IMR-90 (cell line): ENCODE results near the gene RAP1A. TPM values are rescaled to one million over a fixed set of nuclear protein-coding genes. Genes with fewer than 3 reads are reported as not detected.

ENCODE experiments used
- ATAC-seq: fragments of 200-7000 bp; cut with Tn5 transposase; 2 replicates; pipeline ENCODE4 v1.9.1; 2020; ENCODE audit warnings: low read depth, mild to moderate bottlenecking, moderate library complexity
- BruUV-seq: library from RNA; stranded (reverse); fragments of 400-500 nt; replicated peaks from 2 replicates; lab custom pipeline; 2021; lab: Mats Ljungman, UMichigan
- CTCF ChIA-PET: fragments of 300-600 bp; formaldehyde crosslinking; extraction: SDS; loops from one replicate; lab custom pipeline; 2021; ENCODE audit warnings: antibody characterized with exemption; lab: Yijun Ruan, JAX
- POLR2A ChIA-PET: fragments of 300-600 bp; sonication (Branson Sonifier 250); formaldehyde crosslinking; loops from one replicate; lab custom pipeline; 2022; ENCODE audit warnings: antibody characterized with exemption; ENCODE audit not compliant: unreplicated experiment; lab: Charles Lee
- DNase-seq: peaks from one replicate; pipeline ENCODE4 v3.0.0; 2013
- H2AFZ ChIP-seq: replicated peaks from 2 replicates; pipeline ENCODE3; 2013; ENCODE audit warnings: low read length, mild to moderate bottlenecking; ENCODE audit not compliant: poor library complexity
- H2AK5ac ChIP-seq: 2 replicates; pipeline ENCODE4 v1.6.1; 2013; ENCODE audit warnings: low read depth, low read length, inconsistent platforms
- H2AK9ac ChIP-seq: replicated peaks from 2 replicates; pipeline ENCODE3; 2013; ENCODE audit warnings: mild to moderate bottlenecking, low read depth, low read length, moderate library complexity; ENCODE audit not compliant: poor library complexity
- H2BK120ac ChIP-seq: 2 replicates; pipeline ENCODE4 v1.6.1; 2013; ENCODE audit warnings: low read depth, low read length, inconsistent platforms
- H2BK15ac ChIP-seq: 3 replicates; pipeline ENCODE4 v1.6.1; 2013; ENCODE audit warnings: low read depth, low read length, inconsistent platforms
- H2BK20ac ChIP-seq: 2 replicates; pipeline ENCODE4 v1.6.1; 2013; ENCODE audit warnings: low read depth, mild to moderate bottlenecking, inconsistent platforms, low read length, moderate library complexity
- H2BK5ac ChIP-seq: 2 replicates; pipeline ENCODE4 v1.6.1; 2013; ENCODE audit warnings: mild to moderate bottlenecking, low read depth, low read length, inconsistent platforms; ENCODE audit not compliant: poor library complexity, severe bottlenecking
- H3K14ac ChIP-seq: replicated peaks from 2 replicates; pipeline ENCODE4 v1.6.1; 2013; ENCODE audit warnings: low read depth, low read length, inconsistent platforms
- H3K18ac ChIP-seq: 2 replicates; pipeline ENCODE4 v1.6.1; 2013; ENCODE audit warnings: low read depth, low read length, control low read depth
- H3K23ac ChIP-seq: 2 replicates; pipeline ENCODE4 v1.6.1; 2013; ENCODE audit warnings: low read depth, low read length, inconsistent platforms
- H3K27ac ChIP-seq: 2 replicates; pipeline ENCODE4 v1.5.1; 2013; ENCODE audit warnings: mild to moderate bottlenecking, control low read depth, low read length; ENCODE audit not compliant: insufficient read depth
- H3K27me3 ChIP-seq: 2 replicates; pipeline ENCODE4 v1.6.1; 2013; ENCODE audit warnings: low read length; ENCODE audit not compliant: control insufficient read depth, insufficient read depth
- H3K36me3 ChIP-seq: 2 replicates; pipeline ENCODE4 v1.6.1; 2013; ENCODE audit warnings: low read length, mixed read lengths; ENCODE audit not compliant: control insufficient read depth, insufficient read depth
- H3K4ac ChIP-seq: 2 replicates; pipeline ENCODE4 v1.6.1; 2013; ENCODE audit warnings: low read depth, low read length, inconsistent platforms
- H3K4me1 ChIP-seq: 2 replicates; pipeline ENCODE4 v1.6.1; 2013; ENCODE audit warnings: low read length, mixed read lengths; ENCODE audit not compliant: control insufficient read depth, insufficient read depth
- H3K4me2 ChIP-seq: 2 replicates; pipeline ENCODE4 v1.6.1; 2013; ENCODE audit warnings: low read depth, mild to moderate bottlenecking, control low read depth, low read length, moderate library complexity
- H3K4me3 ChIP-seq: 2 replicates; pipeline ENCODE4 v1.5.1; 2013; ENCODE audit warnings: low read depth, mild to moderate bottlenecking, control low read depth, low read length, moderate library complexity; ENCODE audit not compliant: insufficient read depth
- H3K56ac ChIP-seq: 2 replicates; pipeline ENCODE4 v1.6.1; 2013; ENCODE audit warnings: low read length, inconsistent platforms; ENCODE audit not compliant: insufficient read depth; ENCODE audit errors: extremely low read depth
- H3K79me1 ChIP-seq, 2 experiments: 2 replicates each; pipeline ENCODE4 v1.6.1; 2013; ENCODE audit warnings: low read length in 2 of 2, inconsistent platforms in 1 of 2, low read depth in 1 of 2
- H3K9ac ChIP-seq: 2 replicates; pipeline ENCODE4 v1.6.1; 2013; ENCODE audit warnings: low read depth, low read length, control low read depth
- H3K9me1 ChIP-seq: 2 replicates; pipeline ENCODE4 v1.6.1; 2013; ENCODE audit warnings: low read length, inconsistent platforms; ENCODE audit not compliant: insufficient read depth
- H3K9me3 ChIP-seq: 2 replicates; pipeline ENCODE4 v1.6.1; 2013; ENCODE audit warnings: low read length; ENCODE audit not compliant: control insufficient read depth, insufficient read depth
- H4K20me1 ChIP-seq: 2 replicates; pipeline ENCODE4 v1.6.1; 2013; ENCODE audit warnings: low read length, inconsistent platforms; ENCODE audit not compliant: insufficient read depth
- H4K5ac ChIP-seq: 2 replicates; pipeline ENCODE4 v1.6.1; 2013; ENCODE audit warnings: mild to moderate bottlenecking, low read depth, low read length, control low read depth
- H4K8ac ChIP-seq, 2 experiments: 2 replicates each; pipeline ENCODE4 v1.6.1; 2013; ENCODE audit warnings: low read depth in 2 of 2, low read length in 2 of 2, control low read depth in 1 of 2, inconsistent platforms in 1 of 2
- H4K91ac ChIP-seq: 2 replicates; pipeline ENCODE4 v1.6.1; 2013; ENCODE audit warnings: low read depth, low read length, inconsistent platforms; ENCODE audit not compliant: insufficient read depth
- BHLHE40 ChIP-seq: fragments of 150-350 bp; IDR thresholded peaks from 2 replicates; pipeline ENCODE4 v1.6.1; 2016; ENCODE audit warnings: mild to moderate bottlenecking, low read depth, low read length
- CEBPB ChIP-seq: IDR thresholded peaks from 2 replicates; pipeline ENCODE4 v1.6.1; 2012; ENCODE audit warnings: low read depth, low read length, improper control_type of control experiment
- CHD1 ChIP-seq: IDR thresholded peaks from 2 replicates; pipeline ENCODE4 v1.6.1; 2012; ENCODE audit warnings: low read depth, low read length, improper control_type of control experiment
- FOS ChIP-seq: fragments of 150-350 bp; IDR thresholded peaks from 2 replicates; pipeline ENCODE4 v1.6.1; 2016; ENCODE audit warnings: low read depth, low read length
- MAFK ChIP-seq: IDR thresholded peaks from 2 replicates; pipeline ENCODE4 v1.6.1; 2012; ENCODE audit warnings: low read depth, low read length, improper control_type of control experiment
- MAZ ChIP-seq: IDR thresholded peaks from 2 replicates; pipeline ENCODE4 v1.6.1; 2012; ENCODE audit warnings: low read depth, mild to moderate bottlenecking, low read length, improper control_type of control experiment, moderate library complexity, borderline replicate concordance
- MXI1 ChIP-seq: IDR thresholded peaks from 2 replicates; pipeline ENCODE4 v1.6.1; 2012; ENCODE audit warnings: low read depth, mild to moderate bottlenecking, low read length, moderate library complexity, borderline replicate concordance
- NFE2L2 ChIP-seq: fragments of 150-350 bp; IDR thresholded peaks from 2 replicates; pipeline ENCODE4 v1.6.1; 2016; ENCODE audit warnings: low read depth, mild to moderate bottlenecking, low read length
- POLR2A ChIP-seq: IDR thresholded peaks from 2 replicates; pipeline ENCODE4 v1.6.1; 2012; ENCODE audit warnings: mild to moderate bottlenecking, low read depth, low read length
- RAD21 ChIP-seq: IDR thresholded peaks from 2 replicates; pipeline ENCODE4 v1.6.1; 2012; ENCODE audit warnings: low read length, improper control_type of control experiment
- RCOR1 ChIP-seq: IDR thresholded peaks from 2 replicates; pipeline ENCODE4 v1.6.1; 2012; ENCODE audit warnings: mild to moderate bottlenecking, low read length, improper control_type of control experiment; ENCODE audit not compliant: insufficient replicate concordance
- RFX5 ChIP-seq: IDR thresholded peaks from 2 replicates; pipeline ENCODE4 v1.8.0; 2012; ENCODE audit warnings: low read depth, mild to moderate bottlenecking, low read length, moderate library complexity
- SMC3 ChIP-seq: fragments of 150-350 bp; IDR thresholded peaks from 2 replicates; pipeline ENCODE4 v1.6.1; 2016; ENCODE audit warnings: low read depth, mild to moderate bottlenecking, antibody characterized with exemption, low read length, moderate library complexity
- WGBS, 2 experiments: methylation state at CpG; one replicate each; pipeline versions ENCODE4 v1.1.5 to v1.1.7; 2013; ENCODE audit warnings: missing lambda C conversion rate in 2 of 2; ENCODE audit not compliant: insufficient read length in 1 of 2; ENCODE audit errors: extremely low coverage in 2 of 2; 5-methylcytosine and 5-hydroxymethylcytosine counted together
- dilution Hi-C: fragments of 300-500 bp; cut with HindIII; formaldehyde crosslinking; loops from one replicate; pipeline ENCODE4 v1.14.3; 2018; ENCODE audit warnings: low sequenced_read_pairs; ENCODE audit not compliant: unreplicated experiment
- in situ Hi-C: fragments of 300-500 bp; cut with MboI; formaldehyde crosslinking; loops from 3 replicates; pipeline ENCODE4 v1.14.3; 2019; ENCODE audit warnings: low sequenced_read_pairs, inconsistent platforms, mixed read lengths
- intact Hi-C: fragments of 100-400 bp; cut with micrococcal nuclease; formaldehyde crosslinking; loops from 2 replicates; pipeline ENCODE4 v1.10.0; 2022
- polyA plus RNA-seq, 3 experiments: library from polyadenylated mRNA; depleted of rRNA; stranded (reverse); fragments of >200 nt; gene quantifications; 2 replicates each; pipeline ENCODE4 v1.2.3, GENCODE V29; 2012; ENCODE audit warnings: low replicate concordance in 1 of 3
- total RNA-seq: library from RNA; depleted of rRNA; stranded (reverse); fragments of >200 nt; gene quantifications from 2 replicates; pipeline ENCODE4 v1.2.3, GENCODE V29; 2012
- TF ChIP-seq, protein P1 (sequence below): fragments of 150-350 bp; IDR thresholded peaks from 2 replicates; pipeline ENCODE4 v1.6.1; 2017; ENCODE audit warnings: mild to moderate bottlenecking, antibody characterized with exemption, low read length, low read depth
- TF ChIP-seq, protein P2 (sequence below): conservative IDR thresholded peaks from 2 replicates; pipeline ENCODE4 v1.5.1; 2012; ENCODE audit warnings: mild to moderate bottlenecking, low read depth, low read length, improper control_type of control experiment
- TF ChIP-seq, protein P3 (sequence below): fragments of 150-350 bp; IDR thresholded peaks from 2 replicates; pipeline ENCODE4 v1.6.1; 2016; ENCODE audit warnings: low read depth, mild to moderate bottlenecking, low read length, moderate library complexity, borderline replicate concordance

RAP1A gene
- total and polyA plus RNA-seq, 2 of the 4 experiments (the other 2 are of a cell fraction): 18.1 to 43.6 TPM

DNA sequence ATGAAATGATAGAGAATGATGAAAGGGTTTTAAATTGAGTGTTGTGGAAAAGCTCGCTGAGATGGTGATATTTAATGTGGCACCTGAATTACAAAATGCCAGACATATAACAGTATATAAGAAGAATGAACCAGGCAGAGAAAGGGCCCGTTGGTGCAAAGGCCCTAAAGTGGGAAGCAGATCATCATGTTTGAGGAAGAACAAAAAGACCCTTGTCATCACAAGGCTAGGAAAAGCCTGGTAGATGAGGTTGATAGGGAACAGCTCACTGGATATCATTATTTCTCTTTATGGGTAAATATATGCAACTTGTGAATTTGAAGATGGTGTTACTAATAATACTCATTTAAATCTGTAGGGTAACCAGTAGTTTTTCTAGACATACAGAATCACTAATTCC lies 11.0 kb downstream of the RAP1A start:
- DNase-seq (no peak), ATAC-seq (no peak)
- Histone ChIP-seq H2BK5ac (no peak overlapping the region), H2AK9ac (no peak overlapping the region), H3K56ac (no peak overlapping the region), H4K91ac (no peak overlapping the region), H4K5ac (no peak overlapping the region), H3K4me3 (no peak overlapping the region), H3K18ac (no peak overlapping the region), H3K14ac (no peak overlapping the region), H2AK5ac (no peak overlapping the region; the same call in 1 of the 2 replicates), H2BK120ac (no peak overlapping the region), H3K36me3 (no peaks in the 10 kb centered on the region), H2BK20ac (no peak overlapping the region), H3K9me3 (no peaks in the 10 kb centered on the region), H2BK15ac (no peak overlapping the region), H3K9ac (no peak overlapping the region), H3K4me2 (no peak overlapping the region), H3K23ac (0 out of 2 replicates have a peak overlapping the region, but pooled peaks have one; percentile 22), H3K79me1 (peaks cover 14 to 66% of the 10 kb centered on the region in 2 experiments; a peak in 3 of 4 replicates), H3K27ac (no peak overlapping the region), H3K4me1 (peaks cover 4% of the 10 kb centered on the region), H3K9me1 (peaks cover 4% of the 10 kb centered on the region), H2AFZ (no peak overlapping the region), H4K8ac (no peak overlapping the region), H4K20me1 (peaks cover 56% of the 10 kb centered on the region), H3K27me3 (no peaks in the 10 kb centered on the region), H3K4ac (no peak overlapping the region)
- TF ChIP-seq RFX5 (no peak), SMC3 (no peak), RAD21 (no peak), MAZ (no peak), BHLHE40 (no peak), FOS (no peak), MAFK (no peak), CEBPB (no peak), NFE2L2 (no peak), MXI1 (no peak), POLR2A (no peak), CHD1 (no peak), RCOR1 (no peak)
- TF ChIP-seq, protein P1, sequence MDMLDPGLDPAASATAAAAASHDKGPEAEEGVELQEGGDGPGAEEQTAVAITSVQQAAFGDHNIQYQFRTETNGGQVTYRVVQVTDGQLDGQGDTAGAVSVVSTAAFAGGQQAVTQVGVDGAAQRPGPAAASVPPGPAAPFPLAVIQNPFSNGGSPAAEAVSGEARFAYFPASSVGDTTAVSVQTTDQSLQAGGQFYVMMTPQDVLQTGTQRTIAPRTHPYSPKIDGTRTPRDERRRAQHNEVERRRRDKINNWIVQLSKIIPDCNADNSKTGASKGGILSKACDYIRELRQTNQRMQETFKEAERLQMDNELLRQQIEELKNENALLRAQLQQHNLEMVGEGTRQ: no peak
- TF ChIP-seq, protein P2, sequence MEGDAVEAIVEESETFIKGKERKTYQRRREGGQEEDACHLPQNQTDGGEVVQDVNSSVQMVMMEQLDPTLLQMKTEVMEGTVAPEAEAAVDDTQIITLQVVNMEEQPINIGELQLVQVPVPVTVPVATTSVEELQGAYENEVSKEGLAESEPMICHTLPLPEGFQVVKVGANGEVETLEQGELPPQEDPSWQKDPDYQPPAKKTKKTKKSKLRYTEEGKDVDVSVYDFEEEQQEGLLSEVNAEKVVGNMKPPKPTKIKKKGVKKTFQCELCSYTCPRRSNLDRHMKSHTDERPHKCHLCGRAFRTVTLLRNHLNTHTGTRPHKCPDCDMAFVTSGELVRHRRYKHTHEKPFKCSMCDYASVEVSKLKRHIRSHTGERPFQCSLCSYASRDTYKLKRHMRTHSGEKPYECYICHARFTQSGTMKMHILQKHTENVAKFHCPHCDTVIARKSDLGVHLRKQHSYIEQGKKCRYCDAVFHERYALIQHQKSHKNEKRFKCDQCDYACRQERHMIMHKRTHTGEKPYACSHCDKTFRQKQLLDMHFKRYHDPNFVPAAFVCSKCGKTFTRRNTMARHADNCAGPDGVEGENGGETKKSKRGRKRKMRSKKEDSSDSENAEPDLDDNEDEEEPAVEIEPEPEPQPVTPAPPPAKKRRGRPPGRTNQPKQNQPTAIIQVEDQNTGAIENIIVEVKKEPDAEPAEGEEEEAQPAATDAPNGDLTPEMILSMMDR: no peak
- TF ChIP-seq, protein P3, sequence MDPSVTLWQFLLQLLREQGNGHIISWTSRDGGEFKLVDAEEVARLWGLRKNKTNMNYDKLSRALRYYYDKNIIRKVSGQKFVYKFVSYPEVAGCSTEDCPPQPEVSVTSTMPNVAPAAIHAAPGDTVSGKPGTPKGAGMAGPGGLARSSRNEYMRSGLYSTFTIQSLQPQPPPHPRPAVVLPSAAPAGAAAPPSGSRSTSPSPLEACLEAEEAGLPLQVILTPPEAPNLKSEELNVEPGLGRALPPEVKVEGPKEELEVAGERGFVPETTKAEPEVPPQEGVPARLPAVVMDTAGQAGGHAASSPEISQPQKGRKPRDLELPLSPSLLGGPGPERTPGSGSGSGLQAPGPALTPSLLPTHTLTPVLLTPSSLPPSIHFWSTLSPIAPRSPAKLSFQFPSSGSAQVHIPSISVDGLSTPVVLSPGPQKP: no peak
- no TSS peak for BruUV-seq
- ChIA-PET CTCF (no interaction called here), POLR2A (interaction anchor here (0.6 kb wide), 1 partner anchor 12 kb away, joined by 3 read pairs; no protein-coding TSS in a partner anchor)
- intact Hi-C loops: no loop called here
- in situ Hi-C loops: no loop called here
- 100% methylated on average over 1 of the region's 2 CpGs; no CpG with 5 or more reads in 1 of the 2 experiments for WGBS, 2 experiments
- dilution Hi-C loops: no loop called here
